ENCODE data around the gene TMEM119. TPM values are rescaled to one million over a fixed set of nuclear protein-coding genes. Genes with fewer than 3 reads are reported as not detected.

The TMEM119 gene
- polyA plus RNA-seq, 1 of the 3 experiments (the other 2 are of a cell fraction): 25.7 TPM

- DNase-seq: peak; percentile 68
Measured at GRCh38 chr12:108609537-108610335, 11.9 kb upstream of the TMEM119 start.

GRCh38 chr12:108608616-108609015, 10.7 kb upstream of the TMEM119 start:
- H3K4me3 ChIP-seq (ENCODE audit: low read depth in 2 of 2, low read length in 1 of 2): no peak overlapping the region
- H2AFZ ChIP-seq (ENCODE audit: low read depth): no peak overlapping the region
- no peaks in the 10 kb centered on the region for H3K9me3 ChIP-seq
- H3K27me3 ChIP-seq (ENCODE audit: insufficient read depth): no peaks in the 10 kb centered on the region
- H3K36me3 ChIP-seq (replicated peaks in 1 of 2; ENCODE audit: control insufficient read depth in 1 of 2, insufficient read depth in 2 of 2, low read length in 1 of 2): no peaks in the 10 kb centered on the region
- no peak for TF ChIP-seq JUND (IDR thresholded peaks at IDR 0.05)
- TF ChIP-seq, protein P1, sequence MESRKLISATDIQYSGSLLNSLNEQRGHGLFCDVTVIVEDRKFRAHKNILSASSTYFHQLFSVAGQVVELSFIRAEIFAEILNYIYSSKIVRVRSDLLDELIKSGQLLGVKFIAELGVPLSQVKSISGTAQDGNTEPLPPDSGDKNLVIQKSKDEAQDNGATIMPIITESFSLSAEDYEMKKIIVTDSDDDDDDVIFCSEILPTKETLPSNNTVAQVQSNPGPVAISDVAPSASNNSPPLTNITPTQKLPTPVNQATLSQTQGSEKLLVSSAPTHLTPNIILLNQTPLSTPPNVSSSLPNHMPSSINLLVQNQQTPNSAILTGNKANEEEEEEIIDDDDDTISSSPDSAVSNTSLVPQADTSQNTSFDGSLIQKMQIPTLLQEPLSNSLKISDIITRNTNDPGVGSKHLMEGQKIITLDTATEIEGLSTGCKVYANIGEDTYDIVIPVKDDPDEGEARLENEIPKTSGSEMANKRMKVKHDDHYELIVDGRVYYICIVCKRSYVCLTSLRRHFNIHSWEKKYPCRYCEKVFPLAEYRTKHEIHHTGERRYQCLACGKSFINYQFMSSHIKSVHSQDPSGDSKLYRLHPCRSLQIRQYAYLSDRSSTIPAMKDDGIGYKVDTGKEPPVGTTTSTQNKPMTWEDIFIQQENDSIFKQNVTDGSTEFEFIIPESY (IDR thresholded peaks at IDR 0.05; ENCODE audit: borderline replicate concordance, low read depth): no peak
- TF ChIP-seq USF1 (IDR thresholded peaks at IDR 0.05; ENCODE audit: borderline replicate concordance, low read depth): no peak
- no peak for TF ChIP-seq FOSL2 (IDR thresholded peaks at IDR 0.05; ENCODE audit: borderline replicate concordance, low read depth)
- TF ChIP-seq FOXM1 (IDR thresholded peaks at IDR 0.05; ENCODE audit: low read depth): no peak
- no peak for TF ChIP-seq NFIC (IDR thresholded peaks at IDR 0.05; ENCODE audit: borderline replicate concordance)
- TF ChIP-seq MEF2A (IDR thresholded peaks at IDR 0.05; ENCODE audit: borderline replicate concordance, low read depth): no peak
- TF ChIP-seq PBX3 (IDR thresholded peaks at IDR 0.05): no peak
- no peak for TF ChIP-seq YY1 (IDR thresholded peaks at IDR 0.05; ENCODE audit: low read depth)
- TF ChIP-seq ELF1 (IDR thresholded peaks at IDR 0.05): no peak
- TF ChIP-seq EP300 (IDR thresholded peaks at IDR 0.05; ENCODE audit: borderline replicate concordance in 1 of 2, low read depth in 1 of 2, low read length in 1 of 2): no peak
- no peak for TF ChIP-seq POLR2AphosphoS5 (IDR thresholded peaks at IDR 0.05; ENCODE audit: low read depth, low read length)
- no peak for TF ChIP-seq EZH2phosphoT487 (IDR thresholded peaks at IDR 0.05; ENCODE audit: borderline replicate concordance, low read depth)
- no peak for TF ChIP-seq CTCF (IDR thresholded peaks at IDR 0.05)
- no peak for TF ChIP-seq CHD2 (IDR thresholded peaks at IDR 0.05; ENCODE audit: low read length, partially characterized antibody)
- POLR2A ChIA-PET: no interaction called here
- H3K4me1 ChIP-seq (ENCODE audit: control insufficient read depth in 1 of 2, insufficient read depth in 2 of 2, low read depth in 1 of 2, low read length in 1 of 2): peaks cover 7 to 21% of the 10 kb centered on the region in 2 experiments; a peak in 3 of 4 replicates
- no peak overlapping the region for H3K4me2 ChIP-seq
- CTCF ChIA-PET: interaction anchor here (0.6 to 19.2 kb wide), 3 partner anchors 9 to 340 kb away, joined by 4 to 503 read pairs (median 63); partner anchors contain the start of genes ISCU and SART3
- 75% methylated on average over 1 of the region's 5 CpGs for WGBS (ENCODE audit: low lambda C conversion rate)
- H3K9me2 ChIP-seq: no peaks in the 10 kb centered on the region
- H3K79me2 ChIP-seq (ENCODE audit: insufficient read depth): no peaks in the 10 kb centered on the region
- H3K9ac ChIP-seq: no peak overlapping the region
- no peaks in the 10 kb centered on the region for H4K20me1 ChIP-seq (ENCODE audit: insufficient read depth)
- H3F3A ChIP-seq (replicated peaks; ENCODE audit: insufficient read depth): peaks cover 10% of the 10 kb centered on the region
- H3K27ac ChIP-seq (ENCODE audit: low read depth in 2 of 2, low read length in 1 of 2): no peak overlapping the region
- no peak for DNase-seq

More at GRCh38 chr12:108609537-108610335, 11.9 kb upstream of the TMEM119 start:
- no peak overlapping the region; the same call in 1 of the 2 replicates for H3K4me2 ChIP-seq
- no peaks in the 10 kb centered on the region for H3K9me3 ChIP-seq
- H3K27me3 ChIP-seq (ENCODE audit: insufficient read depth): no peaks in the 10 kb centered on the region
- peaks cover 7 to 21% of the 10 kb centered on the region in 2 experiments; a peak in 3 of 4 replicates for H3K4me1 ChIP-seq (ENCODE audit: control insufficient read depth in 1 of 2, insufficient read depth in 2 of 2, low read depth in 1 of 2, low read length in 1 of 2)
- H3F3A ChIP-seq (replicated peaks; ENCODE audit: insufficient read depth): peaks cover 10% of the 10 kb centered on the region
- no peaks in the 10 kb centered on the region for H4K20me1 ChIP-seq (ENCODE audit: insufficient read depth)
- peak; percentile 88 for TF ChIP-seq TCF12 (IDR thresholded peaks at IDR 0.05)
- TF ChIP-seq MXI1 (IDR thresholded peaks at IDR 0.05; ENCODE audit: low read depth, low read length): peak; percentile 47; the same call in 1 of the 2 replicates
- peak; percentile 85 for TF ChIP-seq CHD2 (IDR thresholded peaks at IDR 0.05; ENCODE audit: low read length, partially characterized antibody)
- no peak for TF ChIP-seq NRF1 (IDR thresholded peaks at IDR 0.05; ENCODE audit: low read depth, low read length)
- TF ChIP-seq MAX (IDR thresholded peaks at IDR 0.05; ENCODE audit: low read depth): peak; percentile 39; the same call in 1 of the 2 replicates
- no peaks in the 10 kb centered on the region for H3K79me2 ChIP-seq (ENCODE audit: insufficient read depth)
- H3K27ac ChIP-seq (ENCODE audit: low read depth in 2 of 2, low read length in 1 of 2): no peak overlapping the region
- 58% methylated on average over 16 of the region's 21 CpGs for WGBS (ENCODE audit: low lambda C conversion rate)
- ChIA-PET CTCF (interaction anchor here (1.1 to 19.2 kb wide), 4 partner anchors 8 to 341 kb away, joined by 5 to 503 read pairs (median 34); partner anchors contain the start of genes ISCU and SART3), POLR2A (interaction anchor here (1.3 kb wide), 1 partner anchor 44 kb away, joined by 3 read pairs; no protein-coding TSS in a partner anchor)
- H3K9ac ChIP-seq: no peak overlapping the region
- H3K4me3 ChIP-seq (ENCODE audit: low read depth in 2 of 2, low read length in 1 of 2): no peak overlapping the region
- H3K36me3 ChIP-seq (replicated peaks in 1 of 2; ENCODE audit: control insufficient read depth in 1 of 2, insufficient read depth in 2 of 2, low read length in 1 of 2): no peaks in the 10 kb centered on the region
- H2AFZ ChIP-seq (ENCODE audit: low read depth): no peak overlapping the region
- H3K9me2 ChIP-seq: no peaks in the 10 kb centered on the region
